ENCODE results near the gene ZBTB34.

ZBTB34 gene

GRCh38 chr9:126880226-126880946, 19.9 kb downstream of the ZBTB34 start:
- no peak for DNase-seq

- DNase-seq = no peak
Measured at GRCh38 chr9:126880947-126881332, 20.5 kb downstream of the ZBTB34 start.

GRCh38 chr9:126882746-126883145, 22.3 kb downstream of the ZBTB34 start:
- no peak for DNase-seq

GRCh38 chr9:126883636-126884035, 23.2 kb downstream of the ZBTB34 start:
- no peak for DNase-seq

GRCh38 chr9:126885131-126885641, 24.7 kb downstream of the ZBTB34 start:
- no peak for DNase-seq

GRCh38 chr9:126886034-126886822, 25.8 kb downstream of the ZBTB34 start:
- DNase-seq = no peak

GRCh38 chr9:126886897-126887296, 26.5 kb downstream of the ZBTB34 start:
- DNase-seq = no peak

GRCh38 chr9:126891676-126892075, 31.2 kb downstream of the ZBTB34 start:
- DNase-seq = no peak

- no peak for DNase-seq
Measured at GRCh38 chr9:126893079-126893478, 32.6 kb downstream of the ZBTB34 start.

GRCh38 chr9:126894052-126894603, 33.7 kb downstream of the ZBTB34 start:
- no peak for DNase-seq

- no peak for DNase-seq
Measured at GRCh38 chr9:126902210-126902609, 41.8 kb downstream of the ZBTB34 start.

- no peak for DNase-seq
Measured at GRCh38 chr9:126904586-126904985, 44.1 kb downstream of the ZBTB34 start.

GRCh38 chr9:126906091-126906490, 45.7 kb downstream of the ZBTB34 start:
- no peak for DNase-seq

- no peak for DNase-seq
Measured at GRCh38 chr9:126907058-126907457, 46.6 kb downstream of the ZBTB34 start.

GRCh38 chr9:126914458-126915280, 54.2 kb downstream of the ZBTB34 start, which contains the start of gene RALGPS1:
RALGPS1 (plus strand) TSS chr9:126914782; CDS start chr9:126962290, 47,508 bp downstream.
- DNase-seq = peak; percentile 84

- no peak for DNase-seq
Measured at GRCh38 chr9:126915281-126915816, 54.9 kb downstream of the ZBTB34 start.

- no peak for DNase-seq
Measured at GRCh38 chr9:126915846-126916543, 55.6 kb downstream of the ZBTB34 start.

- no peak for DNase-seq
Measured at GRCh38 chr9:126916909-126917308, 56.5 kb downstream of the ZBTB34 start.

- no peak for DNase-seq
Measured at GRCh38 chr9:126919193-126919592, 58.8 kb downstream of the ZBTB34 start.

GRCh38 chr9:126925876-126926275, 65.4 kb downstream of the ZBTB34 start:
- no peak for DNase-seq

- DNase-seq = no peak
Measured at GRCh38 chr9:126926364-126926763, 65.9 kb downstream of the ZBTB34 start.

GRCh38 chr9:126927419-126927818, 67.0 kb downstream of the ZBTB34 start:
- DNase-seq = peak; percentile 26

Data from SHP77 treated with DMSO at 0.1 percent for 48 hours (cell line).